ENCODE results near the gene UGT1A6. TPM values are rescaled to one million over a fixed set of nuclear protein-coding genes. Genes with fewer than 3 reads are reported as not detected.

Gene UGT1A6
- total and polyA plus RNA-seq, 2 of the 13 experiments (the other 11 are each of a cell fraction or from before 2014, with no cell fraction given): 0.25 TPM; not detected in 1

DNA sequence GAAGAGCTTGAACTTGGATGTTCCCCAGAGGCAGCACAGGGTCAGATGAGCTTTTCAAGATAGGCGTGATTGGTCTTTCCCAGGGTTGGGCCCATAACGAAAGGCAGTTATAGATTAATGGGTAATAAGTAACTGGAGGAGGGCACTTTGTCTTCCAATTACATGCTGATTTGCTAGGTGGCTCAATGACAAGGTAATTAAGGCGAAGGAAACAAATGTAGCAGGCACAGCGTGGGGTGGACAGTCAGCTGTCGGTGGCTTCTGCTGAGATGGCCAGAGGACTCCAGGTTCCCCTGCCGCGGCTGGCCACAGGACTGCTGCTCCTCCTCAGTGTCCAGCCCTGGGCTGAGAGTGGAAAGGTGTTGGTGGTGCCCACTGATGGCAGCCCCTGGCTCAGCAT, 25.9 kb downstream of the UGT1A6 start, which contains the start of gene UGT1A4:
Gene UGT1A4, plus strand, starts transcription at position 185 of the 400 bp plus-strand sequence. Its CDS starts 85 bp downstream, at position 270.
- Histone ChIP-seq H3K27me3 (ENCODE audit: control insufficient read depth in 1 of 2, insufficient read depth in 2 of 2, low read length in 2 of 2) (peaks cover 2 to 8% of the 10 kb centered on the region in 2 experiments; a peak in 2 of 5 replicates), H3K4me1 (ENCODE audit: insufficient read depth, low read length) (no peaks in the 10 kb centered on the region), H3K36me3 (replicated peaks in 1 of 2; ENCODE audit: control insufficient read depth in 1 of 2, insufficient read depth in 2 of 2, low read length in 2 of 2) (no peaks in the 10 kb centered on the region), H2AFZ (ENCODE audit: low read length) (no peak within 1 kb of the TSS), H3K9me3 (ENCODE audit: low read length) (no peaks in the 10 kb centered on the region), H4K20me1 (ENCODE audit: insufficient read depth, low read length) (no peaks in the 10 kb centered on the region), H3K79me2 (ENCODE audit: insufficient read depth, low read length) (no peaks in the 10 kb centered on the region), H3K4me3 (replicated peaks in 1 of 3; ENCODE audit: insufficient read depth in 1 of 3, low read depth in 2 of 3, low read length in 3 of 3) (no peak within 1 kb of the TSS), H3K9ac (ENCODE audit: insufficient read depth, low read depth, low read length) (no peak within 1 kb of the TSS), H3K27ac (ENCODE audit: extremely low read length, insufficient read depth, low read length) (no peak within 1 kb of the TSS), H3K4me2 (ENCODE audit: low read depth, low read length) (no peak within 1 kb of the TSS)
- FAIRE-seq (no peak), DNase-seq (ENCODE audit: low spot score) (no peak), ATAC-seq (no peak)
- 80% methylated on average over 7 of the region's 7 CpGs for WGBS (ENCODE audit: low lambda C conversion rate)
- in situ Hi-C loops (cut with HindIII; ENCODE audit: extremely low pct_ligation_motif_present, low pct_unique_long_range_greater_than_20kb): no loop called here
- CTCF ChIA-PET (ENCODE audit: low intra/inter-chr PET ratio, low total read pairs): no interaction called here
- POLR2A ChIA-PET: no interaction called here
- no TSS peak for BruUV-seq (replicated peaks)
- intact Hi-C loops (cut with micrococcal nuclease; ENCODE audit: unreplicated experiment): no loop called here
- no peak for TF ChIP-seq SATB2 (CRISPR knock-in tag; IDR thresholded peaks at IDR 0.05)
- TF ChIP-seq, protein P1, sequence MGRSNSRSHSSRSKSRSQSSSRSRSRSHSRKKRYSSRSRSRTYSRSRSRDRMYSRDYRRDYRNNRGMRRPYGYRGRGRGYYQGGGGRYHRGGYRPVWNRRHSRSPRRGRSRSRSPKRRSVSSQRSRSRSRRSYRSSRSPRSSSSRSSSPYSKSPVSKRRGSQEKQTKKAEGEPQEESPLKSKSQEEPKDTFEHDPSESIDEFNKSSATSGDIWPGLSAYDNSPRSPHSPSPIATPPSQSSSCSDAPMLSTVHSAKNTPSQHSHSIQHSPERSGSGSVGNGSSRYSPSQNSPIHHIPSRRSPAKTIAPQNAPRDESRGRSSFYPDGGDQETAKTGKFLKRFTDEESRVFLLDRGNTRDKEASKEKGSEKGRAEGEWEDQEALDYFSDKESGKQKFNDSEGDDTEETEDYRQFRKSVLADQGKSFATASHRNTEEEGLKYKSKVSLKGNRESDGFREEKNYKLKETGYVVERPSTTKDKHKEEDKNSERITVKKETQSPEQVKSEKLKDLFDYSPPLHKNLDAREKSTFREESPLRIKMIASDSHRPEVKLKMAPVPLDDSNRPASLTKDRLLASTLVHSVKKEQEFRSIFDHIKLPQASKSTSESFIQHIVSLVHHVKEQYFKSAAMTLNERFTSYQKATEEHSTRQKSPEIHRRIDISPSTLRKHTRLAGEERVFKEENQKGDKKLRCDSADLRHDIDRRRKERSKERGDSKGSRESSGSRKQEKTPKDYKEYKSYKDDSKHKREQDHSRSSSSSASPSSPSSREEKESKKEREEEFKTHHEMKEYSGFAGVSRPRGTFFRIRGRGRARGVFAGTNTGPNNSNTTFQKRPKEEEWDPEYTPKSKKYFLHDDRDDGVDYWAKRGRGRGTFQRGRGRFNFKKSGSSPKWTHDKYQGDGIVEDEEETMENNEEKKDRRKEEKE (IDR thresholded peaks at IDR 0.05): no peak
- no peak for TF ChIP-seq ZNF773 (CRISPR knock-in tag; IDR thresholded peaks at IDR 0.05; ENCODE audit: borderline replicate concordance)
- TF ChIP-seq, protein P2, sequence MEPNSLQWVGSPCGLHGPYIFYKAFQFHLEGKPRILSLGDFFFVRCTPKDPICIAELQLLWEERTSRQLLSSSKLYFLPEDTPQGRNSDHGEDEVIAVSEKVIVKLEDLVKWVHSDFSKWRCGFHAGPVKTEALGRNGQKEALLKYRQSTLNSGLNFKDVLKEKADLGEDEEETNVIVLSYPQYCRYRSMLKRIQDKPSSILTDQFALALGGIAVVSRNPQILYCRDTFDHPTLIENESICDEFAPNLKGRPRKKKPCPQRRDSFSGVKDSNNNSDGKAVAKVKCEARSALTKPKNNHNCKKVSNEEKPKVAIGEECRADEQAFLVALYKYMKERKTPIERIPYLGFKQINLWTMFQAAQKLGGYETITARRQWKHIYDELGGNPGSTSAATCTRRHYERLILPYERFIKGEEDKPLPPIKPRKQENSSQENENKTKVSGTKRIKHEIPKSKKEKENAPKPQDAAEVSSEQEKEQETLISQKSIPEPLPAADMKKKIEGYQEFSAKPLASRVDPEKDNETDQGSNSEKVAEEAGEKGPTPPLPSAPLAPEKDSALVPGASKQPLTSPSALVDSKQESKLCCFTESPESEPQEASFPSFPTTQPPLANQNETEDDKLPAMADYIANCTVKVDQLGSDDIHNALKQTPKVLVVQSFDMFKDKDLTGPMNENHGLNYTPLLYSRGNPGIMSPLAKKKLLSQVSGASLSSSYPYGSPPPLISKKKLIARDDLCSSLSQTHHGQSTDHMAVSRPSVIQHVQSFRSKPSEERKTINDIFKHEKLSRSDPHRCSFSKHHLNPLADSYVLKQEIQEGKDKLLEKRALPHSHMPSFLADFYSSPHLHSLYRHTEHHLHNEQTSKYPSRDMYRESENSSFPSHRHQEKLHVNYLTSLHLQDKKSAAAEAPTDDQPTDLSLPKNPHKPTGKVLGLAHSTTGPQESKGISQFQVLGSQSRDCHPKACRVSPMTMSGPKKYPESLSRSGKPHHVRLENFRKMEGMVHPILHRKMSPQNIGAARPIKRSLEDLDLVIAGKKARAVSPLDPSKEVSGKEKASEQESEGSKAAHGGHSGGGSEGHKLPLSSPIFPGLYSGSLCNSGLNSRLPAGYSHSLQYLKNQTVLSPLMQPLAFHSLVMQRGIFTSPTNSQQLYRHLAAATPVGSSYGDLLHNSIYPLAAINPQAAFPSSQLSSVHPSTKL (CRISPR knock-in tag; IDR thresholded peaks at IDR 0.05): no peak
- TF ChIP-seq YEATS2 (CRISPR knock-in tag; IDR thresholded peaks at IDR 0.05; ENCODE audit: borderline replicate concordance): no peak
- TF ChIP-seq, protein P3, sequence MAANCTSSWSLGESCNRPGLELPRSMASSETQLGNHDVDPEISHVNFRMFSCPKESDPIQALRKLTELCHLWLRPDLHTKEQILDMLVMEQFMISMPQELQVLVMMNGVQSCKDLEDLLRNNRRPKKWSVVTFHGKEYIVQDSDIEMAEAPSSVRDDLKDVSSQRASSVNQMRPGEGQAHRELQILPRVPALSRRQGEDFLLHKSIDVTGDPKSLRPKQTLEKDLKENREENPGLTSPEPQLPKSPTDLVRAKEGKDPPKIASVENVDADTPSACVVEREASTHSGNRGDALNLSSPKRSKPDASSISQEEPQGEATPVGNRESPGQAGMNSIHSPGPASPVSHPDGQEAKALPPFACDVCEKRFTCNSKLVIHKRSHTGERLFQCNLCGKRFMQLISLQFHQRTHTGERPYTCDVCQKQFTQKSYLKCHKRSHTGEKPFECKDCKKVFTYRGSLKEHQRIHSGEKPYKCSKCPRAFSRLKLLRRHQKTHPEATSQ (CRISPR knock-in tag; IDR thresholded peaks at IDR 0.05; ENCODE audit: borderline replicate concordance): no peak
- no peak for TF ChIP-seq NCOA2 (CRISPR knock-in tag; IDR thresholded peaks at IDR 0.05)
- no peak for TF ChIP-seq HDAC1 (CRISPR knock-in tag; IDR thresholded peaks at IDR 0.05)
- TF ChIP-seq RORA (CRISPR knock-in tag; IDR thresholded peaks at IDR 0.05): no peak
- TF ChIP-seq ZNF674 (CRISPR knock-in tag; IDR thresholded peaks at IDR 0.05; ENCODE audit: low read depth): no peak
- TF ChIP-seq ZKSCAN1 (IDR thresholded peaks at IDR 0.05; ENCODE audit: low read length): no peak
- TF ChIP-seq NR2C2 (CRISPR knock-in tag; IDR thresholded peaks at IDR 0.05; ENCODE audit: borderline replicate concordance): no peak
- no peak for TF ChIP-seq MIER3 (CRISPR knock-in tag; IDR thresholded peaks at IDR 0.05; ENCODE audit: borderline replicate concordance)
- TF ChIP-seq TSC22D2 (CRISPR knock-in tag; IDR thresholded peaks at IDR 0.05; ENCODE audit: borderline replicate concordance): no peak

Data from HepG2 (cell line).